Adrenal gland (tissue), 5 donors: ENCODE results near the gene NXPE3.

ENCODE experiments used
- CTCF ChIP-seq, 6 experiments: fragments of 450-650 bp in 4 of 6; fragments of 200-600 bp in 2 of 6; sonication (generic) in 1 of 6; IDR thresholded peaks; 1 replicate in 5 of 6; 2 replicates in 1 of 6; pipeline versions ENCODE4 v1.5.1 to v1.8.0; 2016 to 2021; ENCODE audit warnings: antibody characterized with exemption in 6 of 6, mild to moderate bottlenecking in 2 of 6, moderate library complexity in 1 of 6
- POLR2A ChIP-seq, 2 donors: fragments of 450-650 bp; IDR thresholded peaks; one replicate each; pipeline ENCODE4 v1.6.1; 2017; ENCODE audit warnings: antibody characterized with exemption in 2 of 2, mild to moderate bottlenecking in 2 of 2, moderate library complexity in 1 of 2
- donor health status: DM: no; HTN: no; CAD: no.

- TF ChIP-seq CTCF (IDR thresholded peaks at IDR 0.05) (no peak), POLR2A (IDR thresholded peaks at IDR 0.05) (no peak)
Observed at GRCh38 chr3:101784855-101785613, 6.0 kb downstream of the NXPE3 start.
